Measurements from ENCODE around the gene KCND2. TPM values are rescaled to one million over a fixed set of nuclear protein-coding genes. Genes with fewer than 3 reads are reported as not detected.
A peak's percentile ranks its signal among the peaks of the same experiment; 100 is the strongest.

The KCND2 gene
- under 1 TPM in 7 of 9 donors, not detected in 2; 0.04 to 0.41 (median 0.16) TPM for total RNA-seq
- polyA plus RNA-seq: not detected
- long read RNA-seq, donor 1: 0 reads
- long read RNA-seq, donor 2, partial matches to known transcripts: 1 of 1 reads
- long read RNA-seq, donor 2, other reads (novel, unspliced or antisense): 0 of 1 reads
- long read RNA-seq, donor 3: 0 reads

GRCh38 chr7:120272701-120273475, at the start of gene KCND2:
Gene KCND2, plus strand, starts transcription at chr7:120273175.
- no peak for TF ChIP-seq CTCF (IDR thresholded peaks at IDR 0.05)
- no peak for TF ChIP-seq POLR2A (IDR thresholded peaks at IDR 0.05)
- ATAC-seq: peak in 2 of 4 donors; percentile 24 to 34
- peak within 1 kb of the TSS in 11 of 12 donors; percentile 22 to 57 (median 43) for H3K4me3 ChIP-seq
- peaks cover 0 to 16% (median 0%) of the 10 kb centered on the region in 12 donors for H3K4me1 ChIP-seq
- H3K27me3 ChIP-seq: peaks cover 0 to 25% (median 14%) of the 10 kb centered on the region in 9 donors
- intact Hi-C loops (cut with DNase I): loop anchor here in 9 of 10 donors (2.0 to 10.0 kb wide), 5 partner anchors 336 to 341 kb away; no protein-coding TSS in a partner anchor
- peak in 1 of 5 donors; percentile 57 for DNase-seq
- H3K9me3 ChIP-seq: no peaks in the 10 kb centered on the region
- no peak within 1 kb of the TSS for H3K27ac ChIP-seq
- WGBS, 4 donors: 1% methylated on average over 32 to 69 of the region's 69 CpGs
- H3K36me3 ChIP-seq: no peaks in the 10 kb centered on the region

- Histone ChIP-seq H3K4me3 (no peak overlapping the region), H3K9me3 (no peaks in the 10 kb centered on the region), H3K36me3 (no peaks in the 10 kb centered on the region), H3K27ac (no peak overlapping the region), H3K27me3 (no peaks in the 10 kb centered on the region), H3K4me1 (no peaks in the 10 kb centered on the region)
- ATAC-seq (no peak), DNase-seq (no peak)
- TF ChIP-seq POLR2A (IDR thresholded peaks at IDR 0.05): no peak
- no peak for TF ChIP-seq CTCF (IDR thresholded peaks at IDR 0.05)
- 35 to 53% (median 45%) methylated on average over 1 of the region's 1 CpG for WGBS, 4 donors
- intact Hi-C loops (cut with DNase I): no loop called here
Measured at GRCh38 chr7:120226188-120226587, 46.8 kb upstream of the KCND2 start.

- ATAC-seq (no peak), DNase-seq (no peak)
- Histone ChIP-seq H3K4me1 (no peaks in the 10 kb centered on the region), H3K27me3 (no peaks in the 10 kb centered on the region), H3K9me3 (no peaks in the 10 kb centered on the region), H3K36me3 (no peaks in the 10 kb centered on the region), H3K27ac (no peak overlapping the region), H3K4me3 (no peak overlapping the region)
- no peak for TF ChIP-seq CTCF (IDR thresholded peaks at IDR 0.05)
- no peak for TF ChIP-seq POLR2A (IDR thresholded peaks at IDR 0.05)
- intact Hi-C loops (cut with DNase I): no loop called here
- WGBS, 4 donors: 62 to 71% (median 65%) methylated on average over 3 of the region's 3 CpGs
Measured at GRCh38 chr7:120227255-120227654, 45.7 kb upstream of the KCND2 start.

GRCh38 chr7:120229084-120229483, 43.9 kb upstream of the KCND2 start:
- DNase-seq: no peak
- TF ChIP-seq POLR2A (IDR thresholded peaks at IDR 0.05) (no peak), CTCF (IDR thresholded peaks at IDR 0.05) (no peak)
- H3K27me3 ChIP-seq: no peaks in the 10 kb centered on the region

More at GRCh38 chr7:120229084-120229483, 43.9 kb upstream of the KCND2 start:
- Histone ChIP-seq H3K36me3 (no peaks in the 10 kb centered on the region), H3K27ac (no peak overlapping the region), H3K4me3 (no peak overlapping the region), H3K9me3 (peaks cover 0 to 1% (median 0%) of the 10 kb centered on the region in 12 donors), H3K4me1 (no peaks in the 10 kb centered on the region)
- ATAC-seq: no peak
- intact Hi-C loops (cut with DNase I): no loop called here
- WGBS, 4 donors: 68 to 80% (median 74%) methylated on average over 3 of the region's 3 CpGs
